DND-41 (cell line): ENCODE results near the gene ZNF296.

ENCODE experiments used
- EZH2 ChIP-seq: IDR thresholded peaks from 3 replicates; pipeline ENCODE4 v1.6.1; 2012; ENCODE audit warnings: borderline replicate concordance, low read depth, mild to moderate bottlenecking, moderate library complexity, low read length, inconsistent platforms; ENCODE audit not compliant: severe bottlenecking
- TF ChIP-seq, protein P1 (sequence below): IDR thresholded peaks from 2 replicates; pipeline ENCODE4 v1.5.1; 2012; ENCODE audit warnings: borderline replicate concordance, low read length, moderate library complexity, mild to moderate bottlenecking; ENCODE audit not compliant: poor library complexity, severe bottlenecking; ENCODE audit errors: extremely low read depth

- TF ChIP-seq, protein P1, sequence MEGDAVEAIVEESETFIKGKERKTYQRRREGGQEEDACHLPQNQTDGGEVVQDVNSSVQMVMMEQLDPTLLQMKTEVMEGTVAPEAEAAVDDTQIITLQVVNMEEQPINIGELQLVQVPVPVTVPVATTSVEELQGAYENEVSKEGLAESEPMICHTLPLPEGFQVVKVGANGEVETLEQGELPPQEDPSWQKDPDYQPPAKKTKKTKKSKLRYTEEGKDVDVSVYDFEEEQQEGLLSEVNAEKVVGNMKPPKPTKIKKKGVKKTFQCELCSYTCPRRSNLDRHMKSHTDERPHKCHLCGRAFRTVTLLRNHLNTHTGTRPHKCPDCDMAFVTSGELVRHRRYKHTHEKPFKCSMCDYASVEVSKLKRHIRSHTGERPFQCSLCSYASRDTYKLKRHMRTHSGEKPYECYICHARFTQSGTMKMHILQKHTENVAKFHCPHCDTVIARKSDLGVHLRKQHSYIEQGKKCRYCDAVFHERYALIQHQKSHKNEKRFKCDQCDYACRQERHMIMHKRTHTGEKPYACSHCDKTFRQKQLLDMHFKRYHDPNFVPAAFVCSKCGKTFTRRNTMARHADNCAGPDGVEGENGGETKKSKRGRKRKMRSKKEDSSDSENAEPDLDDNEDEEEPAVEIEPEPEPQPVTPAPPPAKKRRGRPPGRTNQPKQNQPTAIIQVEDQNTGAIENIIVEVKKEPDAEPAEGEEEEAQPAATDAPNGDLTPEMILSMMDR = no peak
- no peak for TF ChIP-seq EZH2
These were observed 43.3 kb upstream of the ZNF296 start for GRCh38 chr19:45119582-45119981.
